C4-2B (cell line): ENCODE results near the gene CXCL13.

Experiments used
- H3K27ac ChIP-seq: fragments of 450-650 bp; 2 replicates; pipeline ENCODE4 v1.5.1; 2017
- ZFX ChIP-seq: fragments of 450-650 bp; IDR thresholded peaks from 2 replicates; pipeline ENCODE4 v1.6.1; 2017
- TF ChIP-seq, protein P1 (sequence below): fragments of 450-650 bp; conservative IDR thresholded peaks from 2 replicates; pipeline ENCODE4 v1.5.1; 2017; ENCODE audit warnings: mild to moderate bottlenecking

Gene CXCL13

DNA sequence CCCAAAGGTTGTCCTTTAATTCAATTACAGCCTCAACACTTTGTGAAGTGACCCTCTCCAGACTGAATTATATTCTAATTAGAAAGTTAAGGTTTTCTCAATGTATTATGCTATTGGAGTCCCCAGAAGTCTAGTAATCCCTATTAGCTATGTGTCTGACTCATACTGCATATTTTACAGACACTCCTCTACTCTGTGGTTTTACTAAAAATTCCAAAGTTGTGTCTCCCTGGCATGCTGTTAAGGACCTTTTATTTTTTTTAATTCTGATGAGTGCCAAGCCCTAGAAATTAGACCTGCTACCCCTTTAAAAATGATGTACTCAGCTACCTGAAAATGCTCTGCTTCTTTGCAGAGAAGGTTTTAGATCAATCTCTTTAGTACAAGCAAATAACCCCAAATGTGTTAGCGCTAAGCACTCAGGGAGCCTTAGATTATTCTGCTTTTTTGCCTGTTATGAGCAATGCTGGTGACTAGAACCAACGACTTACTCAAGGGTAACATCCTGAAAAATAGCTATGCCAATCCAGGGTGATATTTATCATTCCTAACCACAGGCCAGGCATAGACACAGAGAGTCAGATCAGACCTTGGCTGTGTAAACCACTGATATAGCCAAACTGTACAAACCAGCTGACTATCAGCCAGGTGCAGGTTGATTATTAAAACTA lies 26.1 kb upstream of the CXCL13 start:
- TF ChIP-seq, protein P1, sequence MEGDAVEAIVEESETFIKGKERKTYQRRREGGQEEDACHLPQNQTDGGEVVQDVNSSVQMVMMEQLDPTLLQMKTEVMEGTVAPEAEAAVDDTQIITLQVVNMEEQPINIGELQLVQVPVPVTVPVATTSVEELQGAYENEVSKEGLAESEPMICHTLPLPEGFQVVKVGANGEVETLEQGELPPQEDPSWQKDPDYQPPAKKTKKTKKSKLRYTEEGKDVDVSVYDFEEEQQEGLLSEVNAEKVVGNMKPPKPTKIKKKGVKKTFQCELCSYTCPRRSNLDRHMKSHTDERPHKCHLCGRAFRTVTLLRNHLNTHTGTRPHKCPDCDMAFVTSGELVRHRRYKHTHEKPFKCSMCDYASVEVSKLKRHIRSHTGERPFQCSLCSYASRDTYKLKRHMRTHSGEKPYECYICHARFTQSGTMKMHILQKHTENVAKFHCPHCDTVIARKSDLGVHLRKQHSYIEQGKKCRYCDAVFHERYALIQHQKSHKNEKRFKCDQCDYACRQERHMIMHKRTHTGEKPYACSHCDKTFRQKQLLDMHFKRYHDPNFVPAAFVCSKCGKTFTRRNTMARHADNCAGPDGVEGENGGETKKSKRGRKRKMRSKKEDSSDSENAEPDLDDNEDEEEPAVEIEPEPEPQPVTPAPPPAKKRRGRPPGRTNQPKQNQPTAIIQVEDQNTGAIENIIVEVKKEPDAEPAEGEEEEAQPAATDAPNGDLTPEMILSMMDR, result no peak
- no peak for TF ChIP-seq ZFX
- no peak overlapping the region for H3K27ac ChIP-seq

- H3K27ac ChIP-seq, result no peak overlapping the region
- TF ChIP-seq, protein P1, result no peak
- TF ChIP-seq ZFX, result no peak
These were observed 23.9 kb upstream of the CXCL13 start for GRCh38 chr4:77581724-77582123.

DNA sequence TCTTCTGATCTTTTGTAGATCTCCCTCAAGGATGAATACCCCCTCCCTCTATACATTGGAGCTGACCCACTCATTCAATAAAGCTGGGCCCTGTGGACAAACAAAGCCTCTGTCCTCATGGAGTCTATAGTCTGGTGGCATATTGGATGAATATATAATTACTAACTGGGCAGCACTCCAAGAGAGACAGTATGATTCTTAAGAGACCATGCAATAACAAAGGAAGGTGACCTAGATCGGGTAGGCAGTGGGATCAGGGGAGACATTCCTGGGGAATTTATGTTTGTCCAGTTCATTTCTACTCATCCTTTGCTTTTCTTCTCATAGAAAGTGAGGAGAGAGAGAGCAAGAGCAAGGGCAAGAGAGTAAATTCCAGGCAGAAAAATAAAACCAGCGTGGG lies 23.5 kb upstream of the CXCL13 start:
- TF ChIP-seq, protein P1, result no peak
- TF ChIP-seq ZFX, result no peak
- H3K27ac ChIP-seq, result no peak overlapping the region

GRCh38 chr4:77582711-77583110 lies 22.9 kb upstream of the CXCL13 start:
- H3K27ac ChIP-seq, result no peak overlapping the region
- TF ChIP-seq, protein P1, result no peak
- TF ChIP-seq ZFX, result no peak

GRCh38 chr4:77586951-77587383 lies 18.7 kb upstream of the CXCL13 start:
- TF ChIP-seq, protein P1, result no peak
- no peak for TF ChIP-seq ZFX
- no peak overlapping the region for H3K27ac ChIP-seq

DNA sequence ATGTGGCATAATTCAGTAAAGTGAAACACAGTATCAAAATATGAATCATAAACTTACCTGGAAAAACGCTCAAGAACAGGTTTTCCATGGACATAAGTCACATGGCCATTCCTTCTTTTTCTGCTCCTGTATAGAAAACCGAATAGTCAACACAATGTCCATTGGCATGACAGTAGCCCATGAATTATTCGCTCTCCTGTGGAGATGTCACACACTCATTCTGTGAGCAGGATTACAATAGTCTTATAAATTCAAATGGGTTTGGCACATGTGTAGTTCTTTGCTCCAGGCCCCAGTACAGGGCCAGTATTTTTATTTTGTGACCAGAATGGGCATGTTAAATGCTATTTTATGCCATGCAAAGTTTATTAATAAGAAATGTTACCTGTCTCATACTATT lies 15.1 kb upstream of the CXCL13 start:
- TF ChIP-seq, protein P1, result no peak
- no peak for TF ChIP-seq ZFX
- no peak overlapping the region for H3K27ac ChIP-seq

- H3K27ac ChIP-seq, result no peak overlapping the region
- no peak for TF ChIP-seq ZFX
- TF ChIP-seq, protein P1, result no peak
These were observed 14.1 kb upstream of the CXCL13 start for GRCh38 chr4:77591532-77591931.
